B cell (primary cell): Measurements from ENCODE around the gene HDHD3. TPM values are rescaled to one million over a fixed set of nuclear protein-coding genes. Genes with fewer than 3 reads are reported as not detected.

Source experiments
- ATAC-seq: fragments of 200-7000 bp; cut with Tn5 transposase; one replicate; pipeline ENCODE4 v1.10.0; 2021; ENCODE audit warnings: low read depth, mild to moderate bottlenecking, moderate number of reproducible peaks, moderate library complexity
- CTCF ChIA-PET: fragments of 350-600 bp; sonication (Branson Sonifier 250); formaldehyde crosslinking; loops from one replicate; lab custom pipeline; 2021; ENCODE audit warnings: antibody characterized with exemption, inconsistent platforms; lab: Charles Lee
- POLR2A ChIA-PET: fragments of 350-600 bp; sonication (Branson Sonifier 250); formaldehyde crosslinking; loops from one replicate; lab custom pipeline; 2021; ENCODE audit warnings: antibody characterized with exemption; lab: Charles Lee
- DNase-seq: peaks from one replicate; pipeline ENCODE4 v3.0.0; 2013
- H2AFZ ChIP-seq: 2 replicates; pipeline ENCODE4 v1.6.1; 2012; ENCODE audit warnings: mild to moderate bottlenecking, low read depth, low read length; ENCODE audit not compliant: insufficient read depth, poor library complexity, severe bottlenecking
- H3K27ac ChIP-seq, 2 donors: 1 replicate in 1 of 2; 2 replicates in 1 of 2; pipeline ENCODE4 v1.5.1; 2012 to 2013; ENCODE audit warnings: low read length in 2 of 2, mild to moderate bottlenecking in 2 of 2, moderate library complexity in 1 of 2
- H3K27me3 ChIP-seq, 4 experiments: fragments of 200-600 bp in 1 of 4; sonication (generic) in 1 of 4; replicated peaks in 1 of 4; 1 replicate in 2 of 4; 2 replicates in 2 of 4; pipeline versions ENCODE4 v1.6.1 to v1.7.0; 2013 to 2016; ENCODE audit warnings: low read length in 3 of 4, mild to moderate bottlenecking in 2 of 4, mixed read lengths in 1 of 4, moderate library complexity in 1 of 4; ENCODE audit not compliant: insufficient read depth in 4 of 4, control insufficient read depth in 3 of 4; ENCODE audit errors: control extremely low read depth in 1 of 4
- H3K36me3 ChIP-seq, 2 experiments: replicated peaks in 1 of 2; 1 replicate in 1 of 2; 2 replicates in 1 of 2; pipeline versions ENCODE4 v1.6.1 to v1.7.1; 2013; ENCODE audit warnings: low read length in 1 of 2; ENCODE audit not compliant: insufficient read depth in 2 of 2, control insufficient read depth in 1 of 2; ENCODE audit errors: control extremely low read depth in 1 of 2, extremely low read depth in 1 of 2
- H3K4me1 ChIP-seq, 2 donors: fragments of 200-600 bp in 1 of 2; sonication (generic) in 1 of 2; 1 replicate in 1 of 2; 2 replicates in 1 of 2; pipeline versions ENCODE4 v1.5.1 to v1.6.1; 2013 to 2017; ENCODE audit warnings: low read length in 2 of 2; ENCODE audit not compliant: control insufficient read depth in 2 of 2, insufficient read depth in 2 of 2
- H3K4me2 ChIP-seq: replicated peaks from 2 replicates; pipeline ENCODE3; 2012; ENCODE audit warnings: mild to moderate bottlenecking, low read depth, low read length; ENCODE audit not compliant: poor library complexity, severe bottlenecking
- H3K4me3 ChIP-seq, 5 experiments: fragments of 200-600 bp in 1 of 5; sonication (generic) in 1 of 5; 1 replicate in 3 of 5; 2 replicates in 2 of 5; pipeline versions ENCODE4 v1.5.1 to v1.7.0; 2011 to 2016; ENCODE audit warnings: low read length in 4 of 5, mild to moderate bottlenecking in 4 of 5, low read depth in 2 of 5, control low read depth in 1 of 5, moderate library complexity in 1 of 5; ENCODE audit not compliant: insufficient read depth in 1 of 5; ENCODE audit errors: control extremely low read depth in 1 of 5, extremely low read depth in 1 of 5
- H3K79me2 ChIP-seq: fragments of 200-600 bp; sonication (generic); one replicate; pipeline ENCODE4 v1.6.0; 2016; ENCODE audit warnings: low read length; ENCODE audit not compliant: control insufficient read depth, insufficient read depth
- H3K9ac ChIP-seq: fragments of 200-600 bp; sonication (generic); 2 replicates; pipeline ENCODE4 v1.6.1; 2017; ENCODE audit warnings: mild to moderate bottlenecking, low read length, moderate library complexity
- H3K9me3 ChIP-seq, 3 donors: one replicate each; pipeline versions ENCODE4 v1.6.1 to v1.7.1; 2013; ENCODE audit warnings: low read length in 2 of 3; ENCODE audit not compliant: control insufficient read depth in 2 of 3, insufficient read depth in 1 of 3; ENCODE audit errors: control extremely low read depth in 1 of 3
- H4K20me1 ChIP-seq: 2 replicates; pipeline ENCODE4 v1.6.0; 2012; ENCODE audit warnings: mild to moderate bottlenecking, low read length; ENCODE audit not compliant: insufficient read depth, control insufficient read depth, poor library complexity, severe bottlenecking
- H3K27ac Mint-ChIP-seq: one replicate; pipeline ENCODE4 v1.8.0; 2021; ENCODE audit warnings: mixed read lengths
- H3K27me3 Mint-ChIP-seq: one replicate; pipeline ENCODE4 v1.8.0; 2021; ENCODE audit warnings: mixed read lengths
- H3K4me1 Mint-ChIP-seq: one replicate; pipeline ENCODE4 v1.8.0; 2021; ENCODE audit warnings: mixed read lengths
- H3K4me3 Mint-ChIP-seq: one replicate; pipeline ENCODE4 v1.8.0; 2021; ENCODE audit warnings: mixed read lengths
- H3K9me3 Mint-ChIP-seq: one replicate; pipeline ENCODE4 v1.8.0; 2022; ENCODE audit warnings: mixed read lengths; ENCODE audit not compliant: insufficient read depth
- EZH2 ChIP-seq: IDR thresholded peaks from 2 replicates; pipeline ENCODE4 v1.6.1; 2012; ENCODE audit warnings: borderline replicate concordance, low read depth, mild to moderate bottlenecking, moderate library complexity, low read length; ENCODE audit not compliant: insufficient read depth, poor library complexity, severe bottlenecking
- WGBS: methylation state at CpG from one replicate; pipeline ENCODE4 v1.1.5; 2013; ENCODE audit warnings: missing lambda C conversion rate; ENCODE audit not compliant: insufficient coverage; 5-methylcytosine and 5-hydroxymethylcytosine counted together
- intact Hi-C: fragments of 100-400 bp; cut with micrococcal nuclease; formaldehyde crosslinking; loops from one replicate; pipeline ENCODE4 v1.10.0; 2022
- polyA plus RNA-seq: library from polyadenylated mRNA; depleted of rRNA; stranded (reverse); fragments of >200 nt; gene quantifications from 2 replicates; pipeline ENCODE4 v1.2.3, GENCODE V29; 2012
- total RNA-seq, 2 donors: library from RNA; stranded (reverse); fragments of 120-200 nt in 1 of 2; gene quantifications; 1 replicate in 1 of 2; 2 replicates in 1 of 2; pipeline versions ENCODE4 v1.2.3 to v1.2.4, GENCODE V29; 2013 to 2022
- TF ChIP-seq, protein P1 (sequence below): fragments of 200-600 bp; IDR thresholded peaks from one replicate; pipeline ENCODE4 v1.8.0; 2022; ENCODE audit warnings: antibody characterized with exemption, mild to moderate bottlenecking

Gene HDHD3
- total and polyA plus RNA-seq, 2 donors (not counting 1 experiment from before 2014, with no cell fraction given): 26.2 to 36.3 TPM

DNA sequence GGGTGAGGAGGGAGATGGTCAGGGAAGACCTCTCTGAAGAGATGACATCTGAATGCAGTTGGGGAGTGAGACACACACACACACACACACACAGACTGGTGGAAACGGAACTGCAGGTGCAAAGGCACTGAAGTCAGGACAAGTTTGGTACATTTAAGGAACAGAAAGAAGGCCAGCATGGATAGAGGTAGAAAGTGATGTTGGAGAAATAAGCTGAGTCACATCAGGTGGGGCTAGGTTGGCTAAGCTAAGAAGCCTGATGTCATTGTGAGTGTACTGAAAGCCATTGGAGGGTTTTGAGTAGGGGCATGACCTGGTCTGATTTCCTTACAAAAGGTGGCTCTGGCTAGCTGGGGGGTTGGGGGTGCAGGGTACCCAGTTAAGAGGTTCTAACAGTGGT is 24.4 kb downstream of the HDHD3 start:
- H3K27me3 ChIP-seq: peaks cover 0 to 17% (median 1%) of the 10 kb centered on the region in 4 experiments
- H3K9me3 ChIP-seq: no peaks in the 10 kb centered on the region
- Mint-ChIP-seq H3K4me3 (no peak overlapping the region), H3K4me1 (peaks cover 25% of the 10 kb centered on the region), H3K27me3 (peaks cover 18% of the 10 kb centered on the region), H3K27ac (no peak overlapping the region), H3K9me3 (no peaks in the 10 kb centered on the region)
- ATAC-seq (no peak), DNase-seq (no peak)
- H3K4me1 ChIP-seq: peaks cover 19 to 22% of the 10 kb centered on the region in 2 donors
- H3K27ac ChIP-seq: no peak overlapping the region
- no peaks in the 10 kb centered on the region for H3K36me3 ChIP-seq
- H3K4me3 ChIP-seq: no peak overlapping the region
- intact Hi-C loops: no loop called here
- ChIA-PET POLR2A (interaction anchor here (0.6 kb wide), 2 partner anchors 49 to 80 kb away, joined by 3 read pairs; no protein-coding TSS in a partner anchor), CTCF (no interaction called here)
- no peak overlapping the region for H2AFZ ChIP-seq
- no peaks in the 10 kb centered on the region for H4K20me1 ChIP-seq
- TF ChIP-seq EZH2: no peak
- TF ChIP-seq, protein P1, sequence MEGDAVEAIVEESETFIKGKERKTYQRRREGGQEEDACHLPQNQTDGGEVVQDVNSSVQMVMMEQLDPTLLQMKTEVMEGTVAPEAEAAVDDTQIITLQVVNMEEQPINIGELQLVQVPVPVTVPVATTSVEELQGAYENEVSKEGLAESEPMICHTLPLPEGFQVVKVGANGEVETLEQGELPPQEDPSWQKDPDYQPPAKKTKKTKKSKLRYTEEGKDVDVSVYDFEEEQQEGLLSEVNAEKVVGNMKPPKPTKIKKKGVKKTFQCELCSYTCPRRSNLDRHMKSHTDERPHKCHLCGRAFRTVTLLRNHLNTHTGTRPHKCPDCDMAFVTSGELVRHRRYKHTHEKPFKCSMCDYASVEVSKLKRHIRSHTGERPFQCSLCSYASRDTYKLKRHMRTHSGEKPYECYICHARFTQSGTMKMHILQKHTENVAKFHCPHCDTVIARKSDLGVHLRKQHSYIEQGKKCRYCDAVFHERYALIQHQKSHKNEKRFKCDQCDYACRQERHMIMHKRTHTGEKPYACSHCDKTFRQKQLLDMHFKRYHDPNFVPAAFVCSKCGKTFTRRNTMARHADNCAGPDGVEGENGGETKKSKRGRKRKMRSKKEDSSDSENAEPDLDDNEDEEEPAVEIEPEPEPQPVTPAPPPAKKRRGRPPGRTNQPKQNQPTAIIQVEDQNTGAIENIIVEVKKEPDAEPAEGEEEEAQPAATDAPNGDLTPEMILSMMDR: no peak
- WGBS: no CpG with 5 or more reads among the region's 1 CpG
- no peak overlapping the region for H3K4me2 ChIP-seq
- no peak overlapping the region for H3K9ac ChIP-seq
- H3K79me2 ChIP-seq: no peaks in the 10 kb centered on the region

GRCh38 chr9:113352006-113352405 is 24.8 kb downstream of the HDHD3 start:
- Histone ChIP-seq H3K4me2 (no peak overlapping the region), H3K27ac (no peak overlapping the region), H3K36me3 (no peaks in the 10 kb centered on the region), H3K9me3 (no peaks in the 10 kb centered on the region), H3K79me2 (no peaks in the 10 kb centered on the region), H3K27me3 (peaks cover 0 to 17% (median 1%) of the 10 kb centered on the region in 4 experiments), H3K9ac (no peak overlapping the region), H4K20me1 (no peaks in the 10 kb centered on the region), H3K4me3 (no peak overlapping the region), H3K4me1 (peaks cover 19 to 22% of the 10 kb centered on the region in 2 donors), H2AFZ (no peak overlapping the region)
- CTCF ChIA-PET: interaction anchor here (1.0 kb wide), 1 partner anchor 49 kb away, joined by 4 read pairs; the partner anchor contains the start of gene ALAD
- H3K27me3 Mint-ChIP-seq: peaks cover 18% of the 10 kb centered on the region
- intact Hi-C loops: no loop called here
- ATAC-seq (no peak), DNase-seq (no peak)
- POLR2A ChIA-PET: interaction anchor here (0.6 to 2.1 kb wide), 3 partner anchors 12 to 59 kb away, joined by 3 to 7 read pairs (median 4); partner anchors contain the start of gene WDR31
- peaks cover 25% of the 10 kb centered on the region for H3K4me1 Mint-ChIP-seq
- no peak overlapping the region for H3K4me3 Mint-ChIP-seq
- no CpG with 5 or more reads among the region's 6 CpGs for WGBS
- no peak for TF ChIP-seq EZH2
- TF ChIP-seq, protein P1: no peak
- H3K27ac Mint-ChIP-seq: no peak overlapping the region
- H3K9me3 Mint-ChIP-seq: no peaks in the 10 kb centered on the region
